HCT116 (cell line): Measurements from ENCODE around the gene ACAN. TPM values are rescaled to one million over a fixed set of nuclear protein-coding genes. Genes with fewer than 3 reads are reported as not detected.

Experiments
- ATAC-seq: fragments of 200-7000 bp; cut with Tn5 transposase; 2 replicates; pipeline ENCODE4 v1.9.1; 2020; ENCODE audit warnings: mild to moderate bottlenecking, moderate library complexity
- BruUV-seq: library from RNA; stranded (reverse); fragments of 400-500 nt; replicated peaks from 2 replicates; lab custom pipeline; 2021; lab: Mats Ljungman, UMichigan
- CTCF ChIA-PET: fragments of 300-600 bp; sonication (Branson Sonifier 250); formaldehyde crosslinking; loops from one replicate; lab custom pipeline; 2021; ENCODE audit warnings: antibody characterized with exemption; lab: Charles Lee
- POLR2A ChIA-PET: fragments of 300-600, 350-600 bp; sonication (Branson Sonifier 250); formaldehyde crosslinking; loops from one replicate; lab custom pipeline; 2021; ENCODE audit warnings: antibody characterized with exemption; lab: Charles Lee
- RAD21 ChIA-PET, 2 experiments: fragments of 300-600 bp; sonication (Branson Sonifier 250); formaldehyde crosslinking; loops; one replicate each; lab custom pipeline; 2023; ENCODE audit warnings: low total read pairs in 2 of 2; ENCODE audit not compliant: uncharacterized antibody in 2 of 2, unreplicated experiment in 2 of 2, low non-redundant PET in 1 of 2; lab: Charles Lee
- DNase-seq: peaks from one replicate; pipeline ENCODE4 v3.0.0-alpha.2; 2010; ENCODE audit warnings: low read depth, low spot score
- H2AFZ ChIP-seq: fragments of 200-600 bp; shearing (Covaris generic), sonication (generic); 2 replicates; pipeline ENCODE4 v1.6.1; 2017; ENCODE audit warnings: low read depth, mixed run types, mixed read lengths, antibody characterized with exemption, low read length; ENCODE audit not compliant: poor library complexity, severe bottlenecking
- H3K27ac ChIP-seq: 2 replicates; pipeline ENCODE4 v1.5.1; 2012; ENCODE audit warnings: low read depth, low read length
- H3K27me3 ChIP-seq: fragments of 200-600 bp; sonication (generic); 2 replicates; pipeline ENCODE4 v1.6.1; 2016; ENCODE audit warnings: mixed run types, low read length, mixed read lengths; ENCODE audit not compliant: insufficient read depth
- H3K36me3 ChIP-seq, 2 experiments: fragments of 200-500 bp in 1 of 2; fragments of 200-600 bp in 1 of 2; sonication (Bioruptor generic) in 1 of 2; sonication (generic) in 1 of 2; 2 replicates each; pipeline versions ENCODE4 v1.5.1 to v1.6.1; 2014 to 2016; ENCODE audit warnings: low read length in 2 of 2, inconsistent platforms in 1 of 2, mixed read lengths in 1 of 2, mixed run types in 1 of 2; ENCODE audit not compliant: insufficient read depth in 2 of 2, control insufficient read depth in 1 of 2
- H3K4me1 ChIP-seq, 2 experiments: fragments of 200-600 bp in 1 of 2; sonication (generic) in 1 of 2; 2 replicates each; pipeline versions ENCODE4 v1.5.1 to v1.6.1; 2012 to 2017; ENCODE audit warnings: low read length in 2 of 2, inconsistent platforms in 1 of 2, mild to moderate bottlenecking in 1 of 2, mixed read lengths in 1 of 2, mixed run types in 1 of 2, moderate library complexity in 1 of 2; ENCODE audit not compliant: insufficient read depth in 2 of 2, control insufficient read depth in 1 of 2
- H3K4me2 ChIP-seq: fragments of 200-600 bp; sonication (generic); 2 replicates; pipeline ENCODE4 v1.6.1; 2017; ENCODE audit warnings: mixed run types, low read length, mixed read lengths
- H3K4me3 ChIP-seq, 2 experiments: fragments of 200-600 bp in 1 of 2; sonication (generic) in 1 of 2; replicated peaks in 1 of 2; 2 replicates each; pipeline ENCODE4 v1.5.1; 2011 to 2016; ENCODE audit warnings: low read length in 2 of 2, control low read depth in 1 of 2, low read depth in 1 of 2, mild to moderate bottlenecking in 1 of 2, mixed read lengths in 1 of 2, mixed run types in 1 of 2
- H3K79me2 ChIP-seq: fragments of 200-600 bp; sonication (generic); 2 replicates; pipeline ENCODE4 v1.6.1; 2017; ENCODE audit warnings: mild to moderate bottlenecking, mixed run types, low read length, moderate library complexity, mixed read lengths; ENCODE audit not compliant: insufficient read depth
- H3K9ac ChIP-seq: fragments of 200-600 bp; sonication (generic); 2 replicates; pipeline ENCODE4 v1.6.1; 2016; ENCODE audit warnings: low read length, mixed read lengths
- H3K9me2 ChIP-seq: fragments of 200-600 bp; sonication (generic), shearing (Covaris generic); 2 replicates; pipeline ENCODE4 v1.6.1; 2017; ENCODE audit warnings: mixed run types, mild to moderate bottlenecking, moderate library complexity; ENCODE audit not compliant: insufficient read depth
- H3K9me3 ChIP-seq, 2 experiments: fragments of 200-500 bp in 1 of 2; fragments of 200-600 bp in 1 of 2; sonication (Bioruptor generic) in 1 of 2; sonication (generic) in 1 of 2; 2 replicates each; pipeline ENCODE4 v1.6.1; 2014 to 2017; ENCODE audit warnings: low read length in 2 of 2, mixed read lengths in 2 of 2, inconsistent platforms in 1 of 2, low read depth in 1 of 2, mild to moderate bottlenecking in 1 of 2, mixed run types in 1 of 2, moderate library complexity in 1 of 2; ENCODE audit not compliant: control insufficient read depth in 1 of 2, insufficient read depth in 1 of 2
- H4K20me1 ChIP-seq: fragments of 200-600 bp; sonication (generic), shearing (Covaris generic); 2 replicates; pipeline ENCODE4 v1.6.1; 2017; ENCODE audit warnings: mixed run types, mild to moderate bottlenecking, moderate library complexity; ENCODE audit not compliant: insufficient read depth
- ATF3 ChIP-seq: IDR thresholded peaks from 2 replicates; pipeline ENCODE4 v1.6.1; 2012
- CEBPB ChIP-seq: IDR thresholded peaks from 2 replicates; pipeline ENCODE4 v1.6.1; 2012; ENCODE audit warnings: low read depth
- CTCF ChIP-seq, 3 experiments: fragments of 200-600 bp in 1 of 3; sonication (generic) in 1 of 3; IDR thresholded peaks in 2 of 3; conservative IDR thresholded peaks in 1 of 3; 2 replicates each; pipeline ENCODE4 v1.5.1; 2012 to 2017; ENCODE audit warnings: low read depth in 2 of 3, low read length in 2 of 3, antibody characterized with exemption in 1 of 3, borderline replicate concordance in 1 of 3, control low read depth in 1 of 3, mild to moderate bottlenecking in 1 of 3, mixed read lengths in 1 of 3, mixed run types in 1 of 3, moderate library complexity in 1 of 3; ENCODE audit not compliant: insufficient read depth in 1 of 3
- ELF1 ChIP-seq: IDR thresholded peaks from 2 replicates; pipeline ENCODE4 v1.6.1; 2012; ENCODE audit warnings: low read depth, borderline replicate concordance
- EZH2phosphoT487 ChIP-seq: fragments of 200-600 bp; IDR thresholded peaks from 2 replicates; pipeline ENCODE4 v1.6.1; 2018; ENCODE audit warnings: antibody characterized with exemption, borderline replicate concordance
- POLR2A ChIP-seq: IDR thresholded peaks from 2 replicates; pipeline ENCODE4 v1.7.0; 2011; ENCODE audit warnings: borderline replicate concordance; ENCODE audit not compliant: insufficient read depth, insufficient read length; ENCODE audit errors: extremely low read depth
- RAD21 ChIP-seq: IDR thresholded peaks from 2 replicates; pipeline ENCODE4 v1.6.1; 2012; ENCODE audit warnings: low read depth, mild to moderate bottlenecking
- SIN3A ChIP-seq: IDR thresholded peaks from 2 replicates; pipeline ENCODE4 v1.6.1; 2012; ENCODE audit warnings: low read depth
- SP1 ChIP-seq: IDR thresholded peaks from 2 replicates; pipeline ENCODE4 v1.6.1; 2012; ENCODE audit warnings: low read depth
- SRF ChIP-seq: IDR thresholded peaks from 2 replicates; pipeline ENCODE4 v1.6.1; 2012; ENCODE audit warnings: low read depth
- YY1 ChIP-seq: IDR thresholded peaks from 2 replicates; pipeline ENCODE4 v1.6.1; 2011; ENCODE audit warnings: low read length, low read depth, moderate library complexity, mild to moderate bottlenecking; ENCODE audit not compliant: insufficient replicate concordance; ENCODE audit errors: extremely low read depth
- ZNF274 ChIP-seq: fragments of 200-500 bp; sonication (Bioruptor generic); IDR thresholded peaks from 2 replicates; pipeline ENCODE4 v1.6.1; 2014; ENCODE audit warnings: mild to moderate bottlenecking, low read depth, low read length, inconsistent platforms
- intact Hi-C: fragments of 100-400 bp; cut with micrococcal nuclease; formaldehyde crosslinking; loops from 2 replicates; pipeline ENCODE4 v1.10.0; 2022
- total RNA-seq: library from RNA; stranded (reverse); gene quantifications from one replicate; pipeline ENCODE4 v1.2.1, GENCODE V29; 2021; ENCODE audit not compliant: unreplicated experiment
- TF ChIP-seq, protein P1 (sequence below): IDR thresholded peaks from 2 replicates; pipeline ENCODE4 v1.6.1; 2012; ENCODE audit warnings: low read depth

Gene ACAN
- total RNA-seq, 1 experiment from 2014 or later = not detected

GRCh38 chr15:88782465-88782864 lies 20.8 kb upstream of the ACAN start (continued):
- TF ChIP-seq CTCF (IDR thresholded peaks at IDR 0.05 in 2 of 3, conservative IDR thresholded peaks at IDR 0.05 in 1 of 3; ENCODE audit: borderline replicate concordance in 1 of 3, insufficient read depth in 1 of 3, low read depth in 2 of 3, low read length in 2 of 3) (no peak), SP1 (no peak), ELF1 (no peak), ZNF274 (no peak), RAD21 (no peak), CEBPB (no peak)
- TF ChIP-seq, protein P1, sequence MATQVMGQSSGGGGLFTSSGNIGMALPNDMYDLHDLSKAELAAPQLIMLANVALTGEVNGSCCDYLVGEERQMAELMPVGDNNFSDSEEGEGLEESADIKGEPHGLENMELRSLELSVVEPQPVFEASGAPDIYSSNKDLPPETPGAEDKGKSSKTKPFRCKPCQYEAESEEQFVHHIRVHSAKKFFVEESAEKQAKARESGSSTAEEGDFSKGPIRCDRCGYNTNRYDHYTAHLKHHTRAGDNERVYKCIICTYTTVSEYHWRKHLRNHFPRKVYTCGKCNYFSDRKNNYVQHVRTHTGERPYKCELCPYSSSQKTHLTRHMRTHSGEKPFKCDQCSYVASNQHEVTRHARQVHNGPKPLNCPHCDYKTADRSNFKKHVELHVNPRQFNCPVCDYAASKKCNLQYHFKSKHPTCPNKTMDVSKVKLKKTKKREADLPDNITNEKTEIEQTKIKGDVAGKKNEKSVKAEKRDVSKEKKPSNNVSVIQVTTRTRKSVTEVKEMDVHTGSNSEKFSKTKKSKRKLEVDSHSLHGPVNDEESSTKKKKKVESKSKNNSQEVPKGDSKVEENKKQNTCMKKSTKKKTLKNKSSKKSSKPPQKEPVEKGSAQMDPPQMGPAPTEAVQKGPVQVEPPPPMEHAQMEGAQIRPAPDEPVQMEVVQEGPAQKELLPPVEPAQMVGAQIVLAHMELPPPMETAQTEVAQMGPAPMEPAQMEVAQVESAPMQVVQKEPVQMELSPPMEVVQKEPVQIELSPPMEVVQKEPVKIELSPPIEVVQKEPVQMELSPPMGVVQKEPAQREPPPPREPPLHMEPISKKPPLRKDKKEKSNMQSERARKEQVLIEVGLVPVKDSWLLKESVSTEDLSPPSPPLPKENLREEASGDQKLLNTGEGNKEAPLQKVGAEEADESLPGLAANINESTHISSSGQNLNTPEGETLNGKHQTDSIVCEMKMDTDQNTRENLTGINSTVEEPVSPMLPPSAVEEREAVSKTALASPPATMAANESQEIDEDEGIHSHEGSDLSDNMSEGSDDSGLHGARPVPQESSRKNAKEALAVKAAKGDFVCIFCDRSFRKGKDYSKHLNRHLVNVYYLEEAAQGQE = no peak

DNA sequence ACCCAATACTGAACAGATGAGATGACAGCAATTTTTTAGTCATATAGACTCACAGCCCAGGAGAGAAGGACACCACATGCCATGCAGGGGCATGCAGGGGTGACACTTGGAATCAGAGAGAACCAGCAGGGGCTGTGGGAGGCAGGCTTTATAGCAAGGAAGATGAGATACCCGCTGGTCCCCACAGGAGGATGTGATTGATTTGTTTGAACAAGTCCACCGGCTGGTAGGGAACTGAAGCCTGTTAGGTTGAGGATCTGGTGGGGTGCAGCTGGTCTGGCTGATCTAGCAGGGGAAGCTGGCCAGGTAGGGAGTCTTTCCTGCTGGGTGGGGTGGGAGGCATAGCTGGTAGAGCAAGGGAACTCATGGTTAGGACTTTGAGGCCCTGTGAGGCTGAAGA lies 18.0 kb upstream of the ACAN start:
- H3K27ac ChIP-seq = no peak overlapping the region
- no peak overlapping the region for H2AFZ ChIP-seq
- no peaks in the 10 kb centered on the region for H3K36me3 ChIP-seq
- TF ChIP-seq ZNF274 (no peak), ATF3 (no peak), CEBPB (no peak), RAD21 (no peak), EZH2phosphoT487 (no peak), SRF (no peak), SP1 (no peak), SIN3A (no peak), POLR2A (no peak), YY1 (no peak), ELF1 (no peak)
- H3K9ac ChIP-seq = no peak overlapping the region
- no TSS peak for BruUV-seq
- ChIA-PET POLR2A (no interaction called here), RAD21 (no interaction called here), CTCF (no interaction called here)
- no peaks in the 10 kb centered on the region for H3K9me3 ChIP-seq
- DNase-seq (no peak), ATAC-seq (no peak)
- no peaks in the 10 kb centered on the region for H4K20me1 ChIP-seq
- no peak overlapping the region for H3K4me2 ChIP-seq
- H3K79me2 ChIP-seq = no peaks in the 10 kb centered on the region
- intact Hi-C loops = no loop called here
- H3K4me1 ChIP-seq = no peaks in the 10 kb centered on the region
- H3K9me2 ChIP-seq = no peaks in the 10 kb centered on the region
- no peak overlapping the region for H3K4me3 ChIP-seq
- H3K27me3 ChIP-seq = no peaks in the 10 kb centered on the region
